ENCODE data around the gene DPH3.

Gene DPH3

GRCh38 chr3:16214366-16214765, 50.4 kb downstream of the DPH3 start:
- Mint-ChIP-seq H3K9me3 (no peaks in the 10 kb centered on the region), H3K27me3 (peaks cover 2% of the 10 kb centered on the region), H3K4me3 (no peak overlapping the region), H3K4me1 (no peaks in the 10 kb centered on the region), H3K36me3 (ENCODE audit: low read depth) (no peaks in the 10 kb centered on the region), H3K27ac (no peak overlapping the region)
- ATAC-seq, result no peak
- no peak for DNase-seq

- H3K27me3 Mint-ChIP-seq, result no peaks in the 10 kb centered on the region
- no peaks in the 10 kb centered on the region for H3K9me3 Mint-ChIP-seq
- H3K36me3 Mint-ChIP-seq (ENCODE audit: low read depth), result no peaks in the 10 kb centered on the region
- DNase-seq (no peak), ATAC-seq (no peak)
- no peaks in the 10 kb centered on the region for H3K4me1 Mint-ChIP-seq
- H3K27ac Mint-ChIP-seq, result no peak overlapping the region
- no peak overlapping the region for H3K4me3 Mint-ChIP-seq
These were observed 53.4 kb downstream of the DPH3 start for GRCh38 chr3:16211176-16211904.

Data from activated naive CD8-positive, alpha-beta T cell treated with anti-CD3 and anti-CD28 coated beads, Interleukin-2, amount 50 U/mL, for 24 hours (primary cell).